SK-N-SH (cell line): ENCODE measurements around the gene UGT1A10.

Source experiments
- GABPA ChIP-seq: IDR thresholded peaks from 2 replicates; pipeline ENCODE4 v1.4.0; 2012; ENCODE audit warnings: low read depth, mild to moderate bottlenecking
- POLR2AphosphoS5 ChIP-seq: IDR thresholded peaks from 2 replicates; pipeline ENCODE4 v1.6.1; 2012; ENCODE audit warnings: low read depth, low read length
- RCOR1 ChIP-seq: fragments of 150-350 bp; IDR thresholded peaks from 2 replicates; pipeline ENCODE4 v1.6.1; 2017; ENCODE audit warnings: antibody characterized with exemption, low read length
- SMC3 ChIP-seq: IDR thresholded peaks from 2 replicates; pipeline ENCODE4 v1.6.1; 2012; ENCODE audit warnings: low read depth, low read length, improper control_type of control experiment
- TF ChIP-seq, protein P1 (sequence below): fragments of 200-600 bp; sonication (generic); IDR thresholded peaks from 2 replicates; pipeline ENCODE4 v1.6.1; 2017; ENCODE audit warnings: antibody characterized with exemption, mild to moderate bottlenecking, moderate library complexity

DNA sequence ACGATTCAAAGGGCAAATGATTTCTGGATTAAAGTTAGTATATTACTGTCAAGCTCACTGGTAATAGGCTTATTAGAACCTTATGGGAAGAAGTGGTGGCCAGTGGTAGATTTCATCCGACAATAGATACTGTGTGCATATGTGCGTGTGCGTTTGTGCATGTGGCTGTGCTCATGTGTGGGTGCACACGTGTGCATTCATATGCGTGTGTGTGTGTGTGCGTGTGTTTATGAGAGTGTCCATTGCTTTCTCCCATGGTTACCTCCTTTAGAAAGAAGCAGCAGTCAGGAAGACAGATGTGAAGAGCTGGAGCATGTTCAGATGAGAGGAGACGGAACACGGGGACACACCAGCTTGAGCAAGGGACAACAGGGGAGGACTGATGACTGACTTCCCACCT is 133.0 kb downstream of the UGT1A10 start:
- TF ChIP-seq RCOR1 (no peak), GABPA (no peak), SMC3 (no peak), POLR2AphosphoS5 (no peak)
- TF ChIP-seq, protein P1, sequence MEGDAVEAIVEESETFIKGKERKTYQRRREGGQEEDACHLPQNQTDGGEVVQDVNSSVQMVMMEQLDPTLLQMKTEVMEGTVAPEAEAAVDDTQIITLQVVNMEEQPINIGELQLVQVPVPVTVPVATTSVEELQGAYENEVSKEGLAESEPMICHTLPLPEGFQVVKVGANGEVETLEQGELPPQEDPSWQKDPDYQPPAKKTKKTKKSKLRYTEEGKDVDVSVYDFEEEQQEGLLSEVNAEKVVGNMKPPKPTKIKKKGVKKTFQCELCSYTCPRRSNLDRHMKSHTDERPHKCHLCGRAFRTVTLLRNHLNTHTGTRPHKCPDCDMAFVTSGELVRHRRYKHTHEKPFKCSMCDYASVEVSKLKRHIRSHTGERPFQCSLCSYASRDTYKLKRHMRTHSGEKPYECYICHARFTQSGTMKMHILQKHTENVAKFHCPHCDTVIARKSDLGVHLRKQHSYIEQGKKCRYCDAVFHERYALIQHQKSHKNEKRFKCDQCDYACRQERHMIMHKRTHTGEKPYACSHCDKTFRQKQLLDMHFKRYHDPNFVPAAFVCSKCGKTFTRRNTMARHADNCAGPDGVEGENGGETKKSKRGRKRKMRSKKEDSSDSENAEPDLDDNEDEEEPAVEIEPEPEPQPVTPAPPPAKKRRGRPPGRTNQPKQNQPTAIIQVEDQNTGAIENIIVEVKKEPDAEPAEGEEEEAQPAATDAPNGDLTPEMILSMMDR: no peak
